HEK293 (cell line): Measurements from ENCODE around the gene BIVM.

ENCODE experiments used
- CTCF ChIA-PET: fragments of 350-600 bp; formaldehyde crosslinking; extraction: SDS; loops from one replicate; lab custom pipeline; 2021; ENCODE audit warnings: antibody characterized with exemption; lab: Yijun Ruan, JAX
- POLR2A ChIA-PET: fragments of 300-600 bp; formaldehyde crosslinking; extraction: SDS; loops from one replicate; lab custom pipeline; 2020; ENCODE audit warnings: antibody characterized with exemption, inconsistent platforms; lab: Yijun Ruan, JAX
- H3K27ac ChIP-seq: fragments of 200-500 bp; sonication (Bioruptor generic); 2 replicates; pipeline ENCODE4 v1.5.1; 2014; ENCODE audit warnings: low read depth, low read length, control low read depth, inconsistent platforms; ENCODE audit errors: extremely low read depth
- H3K36me3 ChIP-seq, 2 experiments: fragments of 200-500 bp in 1 of 2; sonication (Bioruptor generic) in 1 of 2; 1 replicate in 1 of 2; 2 replicates in 1 of 2; pipeline ENCODE4 v1.5.1; 2014 to 2017; ENCODE audit warnings: inconsistent platforms in 2 of 2, low read length in 2 of 2; ENCODE audit not compliant: control insufficient read depth in 2 of 2, insufficient read depth in 1 of 2
- H3K4me1 ChIP-seq: fragments of 200-500 bp; sonication (Bioruptor generic); 2 replicates; pipeline ENCODE4 v1.5.1; 2014; ENCODE audit warnings: mild to moderate bottlenecking, low read length, inconsistent platforms; ENCODE audit not compliant: control insufficient read depth, insufficient read depth
- H3K4me3 ChIP-seq: 2 replicates; pipeline ENCODE4 v1.5.1; 2011; ENCODE audit warnings: low read depth, mild to moderate bottlenecking, control low read depth, low read length, moderate library complexity
- H3K9me3 ChIP-seq: fragments of 200-500 bp; sonication (Bioruptor generic); 2 replicates; pipeline ENCODE4 v1.5.1; 2014; ENCODE audit warnings: low read depth, low read length, inconsistent platforms; ENCODE audit not compliant: control insufficient read depth, insufficient read depth
- HOXD13 ChIP-seq: sonication (generic); formaldehyde crosslinking; IDR thresholded peaks from 2 replicates; pipeline ENCODE4 v1.8.0; 2022; ENCODE audit warnings: missing genetic modification reagents, borderline replicate concordance
- KLF1 ChIP-seq: fragments of 450-650 bp; formaldehyde crosslinking; IDR thresholded peaks from 2 replicates; pipeline ENCODE4 v1.5.1; 2016; ENCODE audit warnings: missing biosample characterization, missing genetic modification characterization
- MYNN ChIP-seq: fragments of 450-650 bp; formaldehyde crosslinking; IDR thresholded peaks from 2 replicates; pipeline ENCODE4 v1.5.1; 2016; ENCODE audit warnings: missing biosample characterization, missing genetic modification characterization, borderline replicate concordance
- SP3 ChIP-seq: fragments of 450-650 bp; formaldehyde crosslinking; IDR thresholded peaks from 2 replicates; pipeline ENCODE4 v1.5.1; 2016; ENCODE audit warnings: missing biosample characterization, missing genetic modification characterization
- TSHZ1 ChIP-seq: fragments of 450-650 bp; formaldehyde crosslinking; IDR thresholded peaks from 2 replicates; pipeline ENCODE4 v1.5.1; 2016; ENCODE audit warnings: missing biosample characterization, missing genetic modification characterization, borderline replicate concordance
- ZBTB20 ChIP-seq: fragments of 450-650 bp; formaldehyde crosslinking; IDR thresholded peaks from 2 replicates; pipeline ENCODE4 v1.5.1; 2016; ENCODE audit warnings: missing biosample characterization, missing genetic modification characterization
- ZNF157 ChIP-seq: fragments of 450-650 bp; formaldehyde crosslinking; IDR thresholded peaks from 2 replicates; pipeline ENCODE4 v1.5.1; 2016; ENCODE audit warnings: missing biosample characterization, missing genetic modification characterization
- ZNF169 ChIP-seq: fragments of 450-650 bp; formaldehyde crosslinking; IDR thresholded peaks from 2 replicates; pipeline ENCODE4 v1.5.1; 2016; ENCODE audit warnings: missing biosample characterization, missing genetic modification characterization
- ZNF18 ChIP-seq: fragments of 450-650 bp; formaldehyde crosslinking; IDR thresholded peaks from 2 replicates; pipeline ENCODE4 v1.5.1; 2016; ENCODE audit warnings: missing biosample characterization, missing genetic modification characterization
- ZNF211 ChIP-seq: fragments of 450-650 bp; formaldehyde crosslinking; IDR thresholded peaks from 2 replicates; pipeline ENCODE4 v1.5.1; 2016; ENCODE audit warnings: low read depth, missing biosample characterization, missing genetic modification characterization
- ZNF221 ChIP-seq: fragments of 450-650 bp; formaldehyde crosslinking; IDR thresholded peaks from 2 replicates; pipeline ENCODE4 v1.5.1; 2017; ENCODE audit warnings: missing biosample characterization, missing genetic modification characterization, borderline replicate concordance
- ZNF239 ChIP-seq: fragments of 450-650 bp; formaldehyde crosslinking; IDR thresholded peaks from 2 replicates; pipeline ENCODE4 v1.5.1; 2016; ENCODE audit warnings: missing biosample characterization, missing genetic modification characterization
- ZNF24 ChIP-seq: fragments of 450-650 bp; formaldehyde crosslinking; IDR thresholded peaks from 2 replicates; pipeline ENCODE4 v1.5.1; 2016; ENCODE audit warnings: missing biosample characterization, missing genetic modification characterization
- ZNF302 ChIP-seq: fragments of 450-650 bp; formaldehyde crosslinking; IDR thresholded peaks from 2 replicates; pipeline ENCODE4 v1.5.1; 2016; ENCODE audit warnings: missing biosample characterization, missing genetic modification characterization, low read depth
- ZNF311 ChIP-seq: fragments of 450-650 bp; formaldehyde crosslinking; IDR thresholded peaks from 2 replicates; pipeline ENCODE4 v1.5.1; 2017; ENCODE audit warnings: missing biosample characterization, missing genetic modification characterization, borderline replicate concordance
- ZNF366 ChIP-seq: fragments of 450-650 bp; formaldehyde crosslinking; conservative IDR thresholded peaks from 2 replicates; pipeline ENCODE4 v1.5.1; 2016; ENCODE audit warnings: missing biosample characterization, missing genetic modification characterization
- ZNF426 ChIP-seq: fragments of 450-650 bp; formaldehyde crosslinking; IDR thresholded peaks from 2 replicates; pipeline ENCODE4 v1.5.1; 2017; ENCODE audit warnings: missing biosample characterization, missing genetic modification characterization, mild to moderate bottlenecking, inconsistent platforms, moderate library complexity
- ZNF555 ChIP-seq: fragments of 450-650 bp; formaldehyde crosslinking; conservative IDR thresholded peaks from 2 replicates; pipeline ENCODE4 v1.5.1; 2017; ENCODE audit warnings: missing biosample characterization, mild to moderate bottlenecking, missing genetic modification characterization, inconsistent platforms
- ZNF561 ChIP-seq: fragments of 450-650 bp; IDR thresholded peaks from 2 replicates; pipeline ENCODE4 v1.5.1; 2018; ENCODE audit warnings: missing biosample characterization, missing genetic modification characterization, borderline replicate concordance
- ZNF600 ChIP-seq: fragments of 450-650 bp; formaldehyde crosslinking; IDR thresholded peaks from 2 replicates; pipeline ENCODE4 v1.5.1; 2016; ENCODE audit warnings: missing biosample characterization, missing genetic modification characterization
- ZNF621 ChIP-seq: fragments of 450-650 bp; formaldehyde crosslinking; IDR thresholded peaks from 2 replicates; pipeline ENCODE4 v1.5.1; 2017; ENCODE audit warnings: missing biosample characterization, missing genetic modification characterization
- ZNF664 ChIP-seq: fragments of 450-650 bp; formaldehyde crosslinking; IDR thresholded peaks from 2 replicates; pipeline ENCODE4 v1.5.1; 2016; ENCODE audit warnings: missing biosample characterization, missing genetic modification characterization
- ZNF747 ChIP-seq: fragments of 450-650 bp; formaldehyde crosslinking; IDR thresholded peaks from 2 replicates; pipeline ENCODE4 v1.5.1; 2016; ENCODE audit warnings: missing biosample characterization, missing genetic modification characterization
- ZSCAN4 ChIP-seq: fragments of 450-650 bp; formaldehyde crosslinking; IDR thresholded peaks from 2 replicates; pipeline ENCODE4 v1.5.1; 2017; ENCODE audit warnings: missing biosample characterization, missing genetic modification characterization

Gene BIVM

GRCh38 chr13:102758842-102759241 is 40.1 kb upstream of the BIVM start:
- no peaks in the 10 kb centered on the region for H3K4me1 ChIP-seq
- no peaks in the 10 kb centered on the region for H3K9me3 ChIP-seq
- CTCF ChIA-PET, result no interaction called here
- H3K27ac ChIP-seq, result no peak overlapping the region
- H3K4me3 ChIP-seq, result no peak overlapping the region
- TF ChIP-seq ZNF555 (tag by site-specific recombination) (no peak), ZNF169 (tag by site-specific recombination) (no peak), ZNF311 (tag by site-specific recombination) (no peak), ZNF664 (tag by site-specific recombination) (peak; percentile 21; the same call in 1 of the 2 replicates), ZNF366 (tag by site-specific recombination) (no peak)
- TF ChIP-seq, all 188 proteins: peak for 1
- no peaks in the 10 kb centered on the region for H3K36me3 ChIP-seq
- POLR2A ChIA-PET, result no interaction called here

GRCh38 chr13:102761071-102761470 is 37.8 kb upstream of the BIVM start:
- Histone ChIP-seq H3K4me3 (no peak overlapping the region), H3K9me3 (no peaks in the 10 kb centered on the region), H3K27ac (no peak overlapping the region), H3K36me3 (peaks cover 0 to 7% of the 10 kb centered on the region in 2 experiments; a peak in 2 of 3 replicates), H3K4me1 (no peaks in the 10 kb centered on the region)
- CTCF ChIA-PET, result interaction anchor here (0.6 kb wide), 1 partner anchor 1948 kb away, joined by 4 read pairs; no protein-coding TSS in a partner anchor
- POLR2A ChIA-PET, result no interaction called here
- TF ChIP-seq ZNF621 (tag by site-specific recombination) (no peak), ZBTB20 (tag by site-specific recombination) (no peak), ZNF426 (tag by site-specific recombination) (no peak), ZSCAN4 (no peak), ZNF747 (tag by site-specific recombination) (no peak), TSHZ1 (tag by site-specific recombination) (no peak), ZNF18 (tag by site-specific recombination) (no peak), ZNF561 (tag by site-specific recombination) (no peak), HOXD13 (no peak), ZNF221 (no peak)

- ChIA-PET POLR2A (no interaction called here), CTCF (no interaction called here)
- TF ChIP-seq ZNF157 (tag by site-specific recombination) (no peak), KLF1 (tag by site-specific recombination) (no peak), ZNF211 (tag by site-specific recombination) (no peak), ZNF600 (tag by site-specific recombination) (no peak), ZNF302 (no peak), SP3 (tag by site-specific recombination) (no peak), MYNN (tag by site-specific recombination) (no peak), ZNF239 (no peak), ZNF366 (tag by site-specific recombination) (no peak), ZNF664 (tag by site-specific recombination) (no peak), ZNF24 (tag by site-specific recombination) (no peak)
- no peak overlapping the region for H3K27ac ChIP-seq
- H3K4me3 ChIP-seq, result no peak overlapping the region
- H3K36me3 ChIP-seq, result peaks cover 0 to 19% of the 10 kb centered on the region in 2 experiments
- no peaks in the 10 kb centered on the region for H3K9me3 ChIP-seq
- no peaks in the 10 kb centered on the region for H3K4me1 ChIP-seq
Observed at GRCh38 chr13:102763741-102764140, 35.2 kb upstream of the BIVM start.
